DMS153 treated with DMSO at 0.1 percent for 48 hours (cell line): Measurements from ENCODE around the gene TSPAN11.

Experiments used
- DNase-seq: peaks from one replicate; lab custom pipeline; 2025; ENCODE audit not compliant: unreplicated experiment; lab: John Stamatoyannopoulos, UW

Gene TSPAN11

DNA sequence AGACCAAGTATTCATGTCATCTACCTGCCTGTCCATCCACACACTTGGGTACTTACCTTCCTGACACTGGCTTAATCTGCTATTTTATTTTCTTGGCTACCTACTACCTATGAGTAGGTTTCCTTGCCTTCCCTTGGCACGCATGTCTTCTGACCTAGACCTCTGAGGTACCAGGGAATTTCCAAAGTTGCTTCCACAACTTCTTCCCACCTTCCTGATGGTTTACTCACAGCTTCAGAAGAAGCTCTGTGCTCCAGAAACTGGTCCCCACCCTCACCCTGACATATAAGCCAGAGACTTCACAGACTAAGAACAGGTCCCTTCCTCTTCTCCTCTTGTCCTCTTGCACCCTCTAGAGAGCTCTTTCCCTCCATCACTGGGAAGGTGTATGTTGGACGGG, 111.4 kb downstream of the TSPAN11 start:
- DNase-seq, result no peak

DNA sequence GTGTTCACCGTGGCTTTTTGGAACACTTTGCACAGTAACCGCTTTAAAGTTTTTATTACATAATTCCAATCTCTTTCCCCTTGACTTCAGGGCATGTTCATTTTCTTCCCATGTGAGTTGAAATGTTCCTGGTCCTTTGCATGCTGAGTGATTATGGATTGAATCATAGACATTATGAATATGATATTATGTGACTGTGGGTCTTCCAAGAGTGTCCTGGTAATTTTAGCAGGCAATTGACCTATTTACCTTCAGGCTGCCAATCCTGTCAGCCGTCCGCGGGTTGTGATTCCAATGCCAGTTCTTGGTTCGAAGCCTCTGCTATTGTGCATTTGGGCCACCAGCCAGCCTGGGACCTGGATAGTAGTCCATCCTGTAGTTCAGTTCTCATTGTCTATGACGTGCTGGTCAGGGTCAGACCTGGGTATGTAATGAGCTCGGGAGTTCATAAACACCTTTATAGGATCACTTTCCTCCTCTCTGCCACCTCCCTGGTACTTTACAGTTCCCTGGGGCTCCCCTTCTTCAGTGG, 114.6 kb downstream of the TSPAN11 start:
- no peak for DNase-seq
